Stimulated activated CD8-positive, alpha-beta memory T cell treated with anti-CD3 and anti-CD28 coated beads, Interleukin-7, amount 100 ng/mL, for 4 hours (primary cell): ENCODE results near the gene PRSS35.
"Not testable (repeated sequence)": the region's sequence is repeated elsewhere in the genome, so short reads cannot be mapped to it uniquely, and the experiment has no call there.

Source experiments
- DNase-seq, 2 donors: peaks; one replicate each; pipeline ENCODE4 v3.0.0-alpha.2; 2020; ENCODE audit warnings: low read depth in 2 of 2

PRSS35 gene

GRCh38 chr6:83511901-83512681, at the start of gene PRSS35:
PRSS35 (plus strand) TSS chr6:83512534; CDS start chr6:83523442, 10,908 bp downstream.
- no peak for DNase-seq

GRCh38 chr6:83463886-83464285, 48.4 kb upstream of the PRSS35 start:
- DNase-seq, result no peak

- no peak for DNase-seq
Measured at GRCh38 chr6:83464381-83465140, 47.8 kb upstream of the PRSS35 start.

- DNase-seq, result no peak
Measured at GRCh38 chr6:83466328-83466727, 46.0 kb upstream of the PRSS35 start.

- DNase-seq, result no peak
Measured at GRCh38 chr6:83467620-83468036, 44.7 kb upstream of the PRSS35 start.

GRCh38 chr6:83470001-83470400, 42.3 kb upstream of the PRSS35 start:
- DNase-seq, result no peak

- no peak for DNase-seq
Measured at GRCh38 chr6:83470587-83470986, 41.7 kb upstream of the PRSS35 start.

GRCh38 chr6:83472767-83473166, 39.6 kb upstream of the PRSS35 start:
- DNase-seq, result no peak

GRCh38 chr6:83474309-83474708, 38.0 kb upstream of the PRSS35 start:
- no peak for DNase-seq

GRCh38 chr6:83476971-83477370, 35.4 kb upstream of the PRSS35 start:
- DNase-seq, result no peak

GRCh38 chr6:83479389-83479788, 32.9 kb upstream of the PRSS35 start:
- DNase-seq, result no peak

GRCh38 chr6:83480470-83480869, 31.9 kb upstream of the PRSS35 start:
- DNase-seq, result no peak

GRCh38 chr6:83481938-83482337, 30.4 kb upstream of the PRSS35 start:
- DNase-seq, result not testable (repeated sequence)

- DNase-seq, result no peak
Measured at GRCh38 chr6:83488448-83488847, 23.9 kb upstream of the PRSS35 start.

GRCh38 chr6:83488861-83489260, 23.5 kb upstream of the PRSS35 start:
- no peak for DNase-seq

- DNase-seq, result no peak
Measured at GRCh38 chr6:83490217-83490807, 22.0 kb upstream of the PRSS35 start.

- DNase-seq, result no peak
Measured at GRCh38 chr6:83505356-83505755, 7.0 kb upstream of the PRSS35 start.

GRCh38 chr6:83509441-83509840, 2.9 kb upstream of the PRSS35 start:
- DNase-seq, result no peak

- no peak for DNase-seq
Measured at GRCh38 chr6:83510791-83511190, 1.5 kb upstream of the PRSS35 start.

- DNase-seq, result no peak
Measured at GRCh38 chr6:83511266-83511665, 1.1 kb upstream of the PRSS35 start.

- no peak for DNase-seq
Measured at GRCh38 chr6:83514466-83514865, 2.1 kb downstream of the PRSS35 start.

GRCh38 chr6:83514866-83515466, 2.6 kb downstream of the PRSS35 start:
- DNase-seq, result no peak
